NCI-H69 (cell line): ENCODE measurements around the gene CPA2.

Experiments used
- DNase-seq: peaks from one replicate; lab custom pipeline; 2025; lab: John Stamatoyannopoulos, UW

The CPA2 gene

GRCh38 chr7:130256704-130257103 lies 10.0 kb upstream of the CPA2 start:
- no peak for DNase-seq

GRCh38 chr7:130258494-130259078 lies 8.1 kb upstream of the CPA2 start:
- no peak for DNase-seq

GRCh38 chr7:130262448-130262847 lies 4.2 kb upstream of the CPA2 start:
- DNase-seq, result no peak

GRCh38 chr7:130263130-130263529 lies 3.5 kb upstream of the CPA2 start:
- DNase-seq, result peak; percentile 80

- no peak for DNase-seq
These were observed 278 bp downstream of the CPA2 start for GRCh38 chr7:130266961-130267321.

GRCh38 chr7:130268463-130269317 lies 2.0 kb downstream of the CPA2 start:
- peak; percentile 58 for DNase-seq

GRCh38 chr7:130269318-130269694 lies 2.6 kb downstream of the CPA2 start:
- no peak for DNase-seq

GRCh38 chr7:130270947-130271800 lies 4.5 kb downstream of the CPA2 start:
- peak; percentile 80 for DNase-seq

- DNase-seq, result peak; percentile 99
These were observed 5.9 kb downstream of the CPA2 start for GRCh38 chr7:130272381-130273080.

GRCh38 chr7:130273081-130273932 lies 6.6 kb downstream of the CPA2 start:
- peak; percentile 100 for DNase-seq

- peak; percentile 91 for DNase-seq
These were observed 7.2 kb downstream of the CPA2 start for GRCh38 chr7:130273933-130274255.

- DNase-seq, result no peak
These were observed 7.6 kb downstream of the CPA2 start for GRCh38 chr7:130274296-130274695.

GRCh38 chr7:130274983-130275591 lies 8.4 kb downstream of the CPA2 start:
- DNase-seq, result peak; percentile 89

GRCh38 chr7:130275826-130276297 lies 9.2 kb downstream of the CPA2 start:
- DNase-seq, result peak; percentile 78

GRCh38 chr7:130276796-130277762 lies 10.4 kb downstream of the CPA2 start:
- peak; percentile 81 for DNase-seq

- DNase-seq, result peak; percentile 88
These were observed 11.3 kb downstream of the CPA2 start for GRCh38 chr7:130277763-130278643.

- no peak for DNase-seq
These were observed 12.2 kb downstream of the CPA2 start for GRCh38 chr7:130278860-130279259.

- DNase-seq, result no peak
These were observed 12.6 kb downstream of the CPA2 start for GRCh38 chr7:130279286-130279685.
